Measurements from ENCODE around the gene BIN2.

BIN2 gene

DNA sequence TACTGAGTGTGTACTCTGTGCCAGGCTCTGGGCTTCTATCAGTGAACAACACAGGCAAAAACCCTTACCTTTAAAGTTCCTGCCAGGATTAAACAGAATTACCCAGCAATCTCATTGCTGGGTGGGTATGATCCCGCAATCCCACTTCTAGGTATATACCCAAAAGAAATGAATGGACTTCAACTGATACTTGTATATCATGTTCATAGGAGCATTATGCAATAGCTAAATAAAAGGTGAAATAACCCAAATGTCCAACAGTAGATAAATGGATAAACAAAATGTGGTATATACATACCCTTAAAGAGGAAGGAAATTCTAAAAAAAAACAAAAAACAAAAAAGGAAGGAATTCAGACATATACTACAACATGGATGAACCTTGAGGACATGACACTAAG, 70.7 kb downstream of the BIN2 start:
- DNase-seq (ENCODE audit: low spot score) = no peak

DNA sequence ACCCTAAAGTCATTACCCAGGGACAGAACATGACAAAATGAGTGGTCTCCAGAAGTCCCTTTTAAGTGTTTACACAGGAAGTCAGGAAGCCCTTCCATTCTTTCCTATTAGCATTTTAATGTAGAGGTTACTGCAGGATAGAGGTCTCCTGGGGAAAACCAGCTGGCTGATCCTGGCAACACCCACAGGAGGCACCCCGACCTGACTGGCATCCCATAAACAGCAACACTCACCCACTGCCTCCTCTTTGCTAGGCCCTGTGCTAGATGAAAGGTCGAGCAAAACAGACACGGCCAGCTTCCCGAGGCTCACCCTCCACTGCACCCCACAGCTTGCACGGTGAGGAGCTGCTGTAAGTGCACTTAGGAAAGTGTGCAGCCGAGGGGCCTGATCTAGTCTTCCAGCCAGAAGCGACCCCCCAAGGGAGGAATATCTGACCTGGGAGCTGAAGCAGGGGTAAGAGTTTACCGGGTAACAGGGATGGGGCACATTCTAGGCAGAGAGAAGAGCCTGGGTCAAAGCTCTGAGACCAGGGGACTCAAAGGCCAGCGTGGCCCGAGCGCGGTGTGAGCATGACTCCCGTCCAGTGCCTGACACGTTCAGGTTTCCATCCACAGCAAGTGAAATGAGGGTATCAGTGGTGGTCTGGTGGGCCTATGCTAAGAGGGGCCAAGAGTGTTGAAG, 76.3 kb downstream of the BIN2 start:
- DNase-seq (ENCODE audit: low spot score) = no peak

DNA sequence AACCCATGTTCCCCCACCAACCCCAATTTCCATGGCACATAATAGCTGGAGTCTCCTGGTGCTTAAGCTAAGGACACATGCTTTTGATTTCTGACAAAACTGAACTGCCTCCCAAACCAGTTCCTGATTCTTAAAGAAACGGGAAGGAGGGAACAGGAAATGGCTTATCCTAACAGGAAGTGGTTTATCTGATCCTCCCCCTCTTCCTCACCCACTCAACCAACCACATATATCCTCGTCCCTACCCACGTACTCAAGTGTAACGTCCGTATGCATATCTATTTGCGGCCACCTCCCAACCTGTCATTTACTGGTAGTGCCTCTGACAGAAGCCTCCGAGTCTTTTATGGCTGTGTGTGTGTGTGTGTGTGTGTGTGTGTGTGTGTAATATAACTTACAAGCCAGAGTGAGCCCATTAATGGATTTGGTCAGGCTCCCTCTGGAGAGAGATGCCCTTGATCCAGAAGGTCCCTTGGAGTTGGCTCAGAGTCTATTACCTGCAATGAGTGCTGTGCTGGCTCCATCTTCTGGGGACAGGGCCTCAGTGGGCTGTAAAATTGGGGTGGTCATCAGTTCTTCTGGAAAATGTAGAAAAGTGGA, 77.6 kb downstream of the BIN2 start:
- DNase-seq (ENCODE audit: low spot score) = no peak

DNA sequence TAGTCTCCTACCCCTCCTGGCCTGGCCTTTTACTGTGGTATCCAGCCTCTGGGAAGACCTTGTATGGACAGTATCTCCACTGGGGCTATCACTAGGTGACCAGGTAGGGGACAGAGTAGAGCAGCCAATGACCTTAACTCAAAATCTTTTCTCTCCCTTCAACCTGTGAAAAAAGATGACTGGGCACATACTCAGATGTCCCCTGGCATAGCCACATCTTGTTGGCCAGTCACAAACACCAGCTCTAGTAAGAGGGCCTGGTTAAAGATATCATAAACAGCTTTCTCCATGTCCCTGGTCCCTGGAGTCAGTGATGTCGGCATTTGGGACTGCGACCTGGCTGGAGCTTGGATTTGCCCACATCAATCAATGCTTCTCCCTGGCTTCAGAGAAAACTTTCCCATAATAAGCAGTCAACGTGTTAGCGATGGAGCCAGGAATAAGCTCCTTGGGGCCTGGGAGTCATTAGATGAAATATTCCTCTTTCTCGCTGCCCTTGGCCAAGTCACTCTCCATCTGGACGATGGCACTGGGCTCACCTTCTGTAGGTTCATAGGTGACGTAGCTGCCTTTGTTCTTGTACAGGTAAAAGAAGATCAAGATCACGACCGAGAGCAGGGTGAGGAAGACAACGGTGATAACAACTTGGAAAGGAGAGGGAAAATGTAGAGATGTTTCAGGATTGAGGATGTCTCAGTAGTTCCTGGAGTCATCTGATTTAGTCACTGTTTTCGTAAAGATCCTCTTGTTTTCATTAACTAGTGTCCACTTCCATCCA, 78.3 kb downstream of the BIN2 start:
- DNase-seq (ENCODE audit: low spot score) = no peak

DNA sequence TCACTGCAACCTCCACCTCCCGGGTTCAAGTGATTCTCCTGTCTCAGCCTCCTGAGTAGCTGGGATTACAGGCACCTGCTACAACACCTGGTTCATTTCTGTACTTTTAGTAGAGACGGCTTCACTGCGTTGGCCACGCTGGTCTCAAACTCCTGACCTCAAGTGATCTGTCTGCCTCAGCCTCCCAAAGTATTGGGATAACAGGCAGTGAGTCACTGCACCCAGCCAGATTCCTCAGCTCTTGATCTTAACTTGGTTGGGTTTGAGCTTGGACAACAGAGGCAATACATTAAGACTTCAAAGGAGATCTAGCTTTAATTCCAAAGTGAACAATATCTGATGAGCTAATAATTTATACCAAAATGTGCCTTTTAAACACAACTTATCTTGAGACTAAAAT, 79.7 kb downstream of the BIN2 start:
- no peak for DNase-seq (ENCODE audit: low spot score)

DNA sequence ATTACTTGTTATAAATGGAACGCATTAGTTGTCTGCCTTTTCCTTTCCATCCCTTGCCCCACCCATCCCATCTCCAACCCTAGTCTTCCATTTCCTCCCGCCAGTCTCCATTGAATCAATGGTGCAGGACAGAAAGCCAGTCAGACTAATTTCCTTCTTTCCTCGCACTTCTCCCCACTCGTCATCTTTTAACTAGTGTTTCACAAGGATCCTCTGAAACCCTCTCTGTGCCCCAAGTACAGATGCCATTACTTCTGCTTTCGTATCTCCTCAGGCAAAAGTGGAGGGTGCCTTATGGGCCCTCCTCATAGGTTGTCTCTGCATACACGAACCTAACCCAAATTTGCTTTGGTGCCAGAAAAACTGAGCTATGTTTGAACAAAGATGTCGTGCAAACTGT, 81.1 kb downstream of the BIN2 start:
- no peak for DNase-seq (ENCODE audit: low spot score)

DNA sequence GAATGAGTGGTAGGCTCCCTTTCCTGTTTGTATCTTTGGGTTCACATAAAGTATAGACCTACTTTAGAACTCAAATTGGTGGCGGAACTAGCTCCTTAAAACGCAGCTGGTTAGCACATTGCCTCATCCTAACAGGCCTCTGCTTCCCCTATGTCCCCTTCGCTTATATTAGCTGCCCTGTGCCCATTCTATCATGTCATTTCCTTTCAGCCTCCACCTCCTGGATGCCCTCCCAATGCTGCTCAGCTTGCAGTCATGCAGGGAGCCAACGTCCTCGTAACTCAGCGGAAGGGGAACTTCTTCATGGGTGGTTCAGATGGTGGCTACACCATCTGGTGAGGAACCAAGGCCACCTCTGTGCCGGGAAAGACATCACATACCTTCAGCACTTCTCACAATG, 81.9 kb downstream of the BIN2 start:
- DNase-seq (ENCODE audit: low spot score) = no peak

DNA sequence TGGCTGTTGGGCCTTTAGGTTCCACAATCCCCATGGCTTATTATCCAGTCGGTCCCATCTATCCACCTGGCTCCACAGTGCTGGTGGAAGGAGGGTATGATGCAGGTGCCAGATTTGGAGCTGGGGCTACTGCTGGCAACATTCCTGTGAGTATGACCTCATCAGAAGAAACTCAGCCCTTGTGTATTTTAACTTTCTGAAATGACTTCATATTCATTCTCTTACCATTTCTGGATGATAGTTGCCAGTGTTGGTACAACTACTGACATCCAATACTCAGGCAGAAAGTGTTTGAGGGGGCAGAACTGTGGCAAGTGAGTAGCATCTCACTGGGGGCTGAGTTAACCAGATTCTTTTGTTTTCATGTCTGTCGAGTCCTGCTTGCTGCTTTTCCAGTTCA, 83.0 kb downstream of the BIN2 start:
- no peak for DNase-seq (ENCODE audit: low spot score)

DNA sequence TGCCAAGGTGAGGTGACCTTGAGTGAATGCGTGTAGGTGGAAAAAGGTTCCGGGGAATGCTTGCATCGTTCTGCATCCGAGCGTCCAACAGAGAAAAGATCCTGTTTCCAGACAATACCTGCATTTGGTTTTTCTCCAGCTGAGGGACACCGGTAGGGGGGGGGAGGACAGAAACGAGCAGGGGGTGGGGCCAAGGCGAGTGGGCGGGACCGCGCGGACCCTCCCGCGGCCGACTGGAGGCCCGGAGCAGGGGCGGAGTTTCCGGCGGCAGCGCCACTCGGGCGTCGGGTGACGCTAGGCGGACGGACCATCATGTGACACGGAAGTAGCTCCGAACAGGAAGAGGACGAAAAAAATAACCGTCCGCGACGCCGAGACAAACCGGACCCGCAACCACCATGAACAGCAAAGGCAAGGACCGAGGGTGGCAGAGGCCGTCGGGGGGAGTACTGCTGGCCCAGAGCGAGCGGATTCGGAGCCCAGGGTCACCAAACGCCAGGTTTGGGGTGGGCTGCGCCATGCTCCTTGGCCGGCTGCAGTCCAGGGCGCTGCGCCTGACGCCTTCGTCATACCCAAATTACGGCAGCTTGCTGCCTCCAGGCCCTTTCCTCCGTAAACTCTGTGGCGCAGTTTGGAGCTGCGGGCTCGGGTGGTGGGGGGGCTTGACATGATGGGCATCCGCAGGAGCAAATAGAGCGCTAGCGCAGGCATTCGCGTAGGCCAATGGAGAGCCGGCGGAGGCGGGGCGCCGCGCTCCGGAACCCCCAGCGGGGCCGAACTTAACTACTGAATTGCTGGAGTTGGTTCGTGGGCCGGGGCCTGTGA, 85.3 kb downstream of the BIN2 start, which contains the start of gene DAZAP2:
TSS of gene DAZAP2 (plus strand) at position 317 of the 825 bp plus-strand sequence. CDS start at position 399, 82 bp downstream.
- DNase-seq (ENCODE audit: low spot score) = peak; percentile 98

DNA sequence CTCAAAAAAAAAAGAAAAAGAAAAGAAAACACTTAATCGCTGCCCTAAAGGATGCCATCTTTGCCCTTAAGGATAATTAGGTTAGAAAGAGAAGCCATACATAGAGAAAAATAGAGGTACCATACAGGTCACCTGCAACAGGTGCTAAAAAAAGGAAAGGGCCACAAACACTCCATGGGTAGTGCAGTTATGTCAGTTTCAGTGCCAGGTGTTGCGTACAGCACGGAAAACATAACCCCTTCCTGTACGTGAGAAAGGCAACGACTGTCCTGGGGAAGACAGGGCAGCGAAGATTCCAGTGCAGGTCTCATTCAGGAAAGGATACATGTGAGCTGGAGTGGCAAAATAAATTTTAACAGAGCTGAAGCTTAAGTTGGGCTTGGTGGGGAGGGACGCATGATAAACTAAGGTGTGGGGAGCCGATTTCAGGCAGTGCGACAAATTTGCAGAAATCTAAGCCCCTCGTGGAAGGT, 85.9 kb downstream of the BIN2 start:
- no peak for DNase-seq (ENCODE audit: low spot score)

DNA sequence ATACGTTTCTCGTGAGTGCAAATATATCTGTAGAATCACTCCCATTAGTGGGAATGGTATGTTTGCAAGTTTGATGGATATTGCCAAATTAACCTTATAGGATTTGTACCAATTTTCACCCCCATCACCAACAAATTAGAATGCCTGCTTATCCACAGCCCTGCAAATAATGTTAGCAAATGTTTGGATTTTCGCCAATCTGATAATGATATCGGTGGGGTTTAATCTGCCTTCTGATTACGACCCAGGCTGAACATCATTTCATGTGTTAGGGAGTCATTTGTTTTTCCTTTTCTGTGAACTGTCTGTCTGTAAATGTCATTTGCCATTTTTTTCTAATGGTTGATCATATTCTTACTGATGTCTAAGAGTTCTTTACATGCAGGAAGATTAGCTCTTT, 89.4 kb downstream of the BIN2 start:
- no peak for DNase-seq (ENCODE audit: low spot score)

DNA sequence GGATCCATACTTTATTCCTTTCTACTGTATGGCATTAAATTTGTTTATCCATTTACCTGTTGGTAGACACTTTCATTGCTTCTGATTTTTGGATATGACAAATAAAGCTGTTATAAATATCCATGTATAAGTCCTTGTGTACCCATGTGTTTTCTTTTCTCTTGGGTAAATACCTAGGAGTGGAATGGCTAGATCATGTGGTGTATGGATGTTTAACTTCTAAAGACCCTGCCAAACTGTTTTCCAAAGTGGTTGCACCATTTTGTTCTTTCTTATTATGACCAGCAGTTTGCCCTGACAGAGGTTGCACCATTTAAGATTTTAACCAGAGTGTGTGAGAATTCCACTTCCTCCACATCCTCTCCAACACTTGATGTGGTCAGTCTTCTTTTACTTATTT, 91.3 kb downstream of the BIN2 start:
- DNase-seq (ENCODE audit: low spot score) = no peak
